ENCODE results near the gene ATP2C2.
"Not testable (repeated sequence)": the region's sequence is repeated elsewhere in the genome, so short reads cannot be mapped to it uniquely, and the experiment has no call there.

The ATP2C2 gene

GRCh38 chr16:84392031-84392360, 23.7 kb downstream of the ATP2C2 start:
- no peak for DNase-seq (ENCODE audit: low read depth)
- no peak overlapping the region for H3K4me3 ChIP-seq (ENCODE audit: low read length)
- no peak for TF ChIP-seq CTCF (IDR thresholded peaks at IDR 0.05; ENCODE audit: insufficient read depth, low read depth, low read length, missing control alignments)

- not testable (repeated sequence) for H3K4me3 ChIP-seq (ENCODE audit: low read length); DNase-seq (ENCODE audit: low read depth)
Observed at GRCh38 chr16:84396082-84396481, 27.7 kb downstream of the ATP2C2 start.

- no peak for TF ChIP-seq CTCF (IDR thresholded peaks at IDR 0.05; ENCODE audit: insufficient read depth, low read depth, low read length, missing control alignments)
- DNase-seq (ENCODE audit: low read depth), result peak; percentile 90
- no peak overlapping the region for H3K4me3 ChIP-seq (ENCODE audit: low read length)
Observed at GRCh38 chr16:84396537-84397008, 28.2 kb downstream of the ATP2C2 start.

- H3K4me3 ChIP-seq (ENCODE audit: low read length), result no peak overlapping the region
- TF ChIP-seq CTCF (IDR thresholded peaks at IDR 0.05; ENCODE audit: insufficient read depth, low read depth, low read length, missing control alignments), result peak; percentile 35
- no peak for DNase-seq (ENCODE audit: low read depth)
Observed at GRCh38 chr16:84397090-84397489, 28.8 kb downstream of the ATP2C2 start.

GRCh38 chr16:84398701-84399100, 30.4 kb downstream of the ATP2C2 start:
- TF ChIP-seq CTCF (IDR thresholded peaks at IDR 0.05; ENCODE audit: insufficient read depth, low read depth, low read length, missing control alignments), result no peak
- H3K4me3 ChIP-seq (ENCODE audit: low read length), result no peak overlapping the region
- no peak for DNase-seq (ENCODE audit: low read depth)

- not testable (repeated sequence) for H3K4me3 ChIP-seq (ENCODE audit: low read length); DNase-seq (ENCODE audit: low read depth)
Observed at GRCh38 chr16:84399912-84400311, 31.6 kb downstream of the ATP2C2 start.

- DNase-seq (ENCODE audit: low read depth), result peak; percentile 74
Observed at GRCh38 chr16:84403435-84403834, 35.1 kb downstream of the ATP2C2 start.

GRCh38 chr16:84404324-84404723, 36.0 kb downstream of the ATP2C2 start:
- DNase-seq (ENCODE audit: low read depth), result no peak
- no peak for TF ChIP-seq CTCF (IDR thresholded peaks at IDR 0.05; ENCODE audit: insufficient read depth, low read depth, low read length, missing control alignments)
- H3K4me3 ChIP-seq (ENCODE audit: low read length), result no peak overlapping the region

More at GRCh38 chr16:84403435-84403834, 35.1 kb downstream of the ATP2C2 start:
- H3K4me3 ChIP-seq (ENCODE audit: low read length), result not testable (repeated sequence)

Data from epithelial cell of esophagus (primary cell).